RWPE1 (cell line): ENCODE data around the gene GHITM.
A peak's percentile ranks its signal among the peaks of the same experiment; 100 is the strongest.
"Not testable (repeated sequence)": the region's sequence is repeated elsewhere in the genome, so short reads cannot be mapped to it uniquely, and the experiment has no call there.

Experiments used
- CTCF ChIA-PET: fragments of 350-600 bp; sonication (Branson Sonifier 250); formaldehyde crosslinking; extraction: SDS; loops from one replicate; lab custom pipeline; 2021; lab: Yijun Ruan, JAX
- POLR2A ChIA-PET: fragments of 400-600 bp; formaldehyde crosslinking; extraction: SDS; loops from one replicate; lab custom pipeline; 2020; ENCODE audit warnings: antibody characterized with exemption; ENCODE audit not compliant: low non-redundant PET; lab: Yijun Ruan, JAX
- DNase-seq: peaks from one replicate; pipeline ENCODE4 v3.0.0; 2012; ENCODE audit warnings: low spot score
- H3K27ac ChIP-seq: fragments of 450-650 bp; 2 replicates; pipeline ENCODE4 v1.5.1; 2017
- TF ChIP-seq, protein P1 (sequence below): fragments of 450-650 bp; conservative IDR thresholded peaks from 2 replicates; pipeline ENCODE4 v1.5.1; 2017; ENCODE audit warnings: low read depth, mild to moderate bottlenecking

The GHITM gene

DNA sequence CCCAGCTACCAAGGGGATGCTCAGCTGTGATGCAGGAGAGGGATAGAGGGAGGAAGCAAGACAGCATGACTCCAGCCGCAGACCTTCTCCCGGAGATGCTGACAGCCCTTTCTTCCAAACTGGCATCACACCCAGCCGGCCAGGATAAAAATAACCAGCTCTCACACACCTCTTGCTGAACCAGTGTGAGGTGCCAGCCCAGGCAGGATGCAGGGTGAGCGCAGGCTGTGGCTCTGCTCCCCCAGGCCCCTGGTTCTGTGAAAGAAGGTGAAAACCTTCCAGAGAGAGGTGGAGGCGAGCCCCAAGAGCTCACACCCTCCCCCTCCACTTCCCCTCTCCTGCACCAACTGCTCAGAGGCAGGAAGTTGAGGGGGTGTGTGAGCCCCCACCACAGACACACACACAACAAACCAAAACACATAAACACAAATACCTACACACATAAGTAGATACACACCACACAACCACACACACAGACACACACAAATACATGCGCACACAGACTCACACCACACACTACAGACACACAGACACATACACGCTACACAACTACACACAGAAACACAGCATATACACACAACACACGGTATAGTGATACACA, 38.3 kb downstream of the GHITM start:
- CTCF ChIA-PET, result interaction anchor here (1.0 kb wide), 1 partner anchor 30 kb away, joined by 4 read pairs; no protein-coding TSS in a partner anchor
- POLR2A ChIA-PET, result no interaction called here
- no peak for DNase-seq
- TF ChIP-seq, protein P1, sequence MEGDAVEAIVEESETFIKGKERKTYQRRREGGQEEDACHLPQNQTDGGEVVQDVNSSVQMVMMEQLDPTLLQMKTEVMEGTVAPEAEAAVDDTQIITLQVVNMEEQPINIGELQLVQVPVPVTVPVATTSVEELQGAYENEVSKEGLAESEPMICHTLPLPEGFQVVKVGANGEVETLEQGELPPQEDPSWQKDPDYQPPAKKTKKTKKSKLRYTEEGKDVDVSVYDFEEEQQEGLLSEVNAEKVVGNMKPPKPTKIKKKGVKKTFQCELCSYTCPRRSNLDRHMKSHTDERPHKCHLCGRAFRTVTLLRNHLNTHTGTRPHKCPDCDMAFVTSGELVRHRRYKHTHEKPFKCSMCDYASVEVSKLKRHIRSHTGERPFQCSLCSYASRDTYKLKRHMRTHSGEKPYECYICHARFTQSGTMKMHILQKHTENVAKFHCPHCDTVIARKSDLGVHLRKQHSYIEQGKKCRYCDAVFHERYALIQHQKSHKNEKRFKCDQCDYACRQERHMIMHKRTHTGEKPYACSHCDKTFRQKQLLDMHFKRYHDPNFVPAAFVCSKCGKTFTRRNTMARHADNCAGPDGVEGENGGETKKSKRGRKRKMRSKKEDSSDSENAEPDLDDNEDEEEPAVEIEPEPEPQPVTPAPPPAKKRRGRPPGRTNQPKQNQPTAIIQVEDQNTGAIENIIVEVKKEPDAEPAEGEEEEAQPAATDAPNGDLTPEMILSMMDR, result no peak
- peak overlapping the region; percentile 80 for H3K27ac ChIP-seq

- CTCF ChIA-PET, result interaction anchor here (1.0 kb wide), 1 partner anchor 30 kb away, joined by 4 read pairs; no protein-coding TSS in a partner anchor
- H3K27ac ChIP-seq, result peak overlapping the region; percentile 80; the same call in 1 of the 2 replicates
- DNase-seq, result no peak
- POLR2A ChIA-PET, result no interaction called here
- TF ChIP-seq, protein P1, result no peak
Observed at GRCh38 chr10:84178160-84178609, 38.9 kb downstream of the GHITM start.

- TF ChIP-seq, protein P1, result no peak
- DNase-seq, result peak; percentile 98
- peak overlapping the region; percentile 95 for H3K27ac ChIP-seq
- CTCF ChIA-PET, result no interaction called here
- POLR2A ChIA-PET, result no interaction called here
Observed at GRCh38 chr10:84179059-84179710, 39.9 kb downstream of the GHITM start.

DNA sequence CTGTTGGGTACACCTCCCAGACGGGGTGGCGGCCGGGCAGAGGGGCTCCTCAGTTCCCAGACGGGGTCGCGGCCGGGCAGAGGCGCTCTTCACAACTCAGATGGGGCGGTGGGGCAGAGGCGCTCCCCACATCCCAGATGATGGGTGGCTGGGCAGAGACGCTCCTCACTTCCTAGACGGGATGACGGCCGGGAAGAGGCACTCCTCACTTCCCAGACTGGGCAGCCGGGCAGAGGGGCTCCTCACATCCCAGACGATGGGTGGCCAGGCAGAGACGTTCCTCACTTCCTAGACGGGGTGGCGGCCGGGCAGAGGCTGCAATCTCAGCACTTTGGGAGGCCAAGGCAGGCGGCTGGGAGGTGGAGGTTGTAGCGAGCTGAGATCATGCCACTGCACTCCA, 41.1 kb downstream of the GHITM start:
- CTCF ChIA-PET, POLR2A ChIA-PET: not testable (repeated sequence)

DNA sequence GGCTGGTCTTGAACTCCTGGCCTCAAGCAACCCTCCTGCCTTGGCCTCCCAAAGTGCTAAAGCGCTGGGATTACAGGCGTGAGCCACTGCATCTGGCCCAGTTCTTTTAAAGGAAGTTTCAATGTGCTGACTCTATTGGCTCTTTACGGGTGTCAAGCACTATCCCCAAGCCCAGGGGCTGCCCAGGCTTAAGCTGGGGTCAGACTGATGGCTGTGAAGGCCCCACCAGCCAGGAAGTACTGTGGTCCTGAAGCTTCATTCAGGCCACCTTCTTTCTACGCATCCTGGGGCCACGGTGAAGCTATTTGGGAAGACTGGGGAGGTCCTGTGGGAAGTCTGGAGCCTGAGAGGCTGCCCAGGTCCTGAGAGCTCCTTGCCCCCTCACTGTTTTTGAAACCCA, 42.3 kb downstream of the GHITM start:
- CTCF ChIA-PET, result interaction anchor here (0.6 kb wide), 1 partner anchor 9 kb away, joined by 3 read pairs; no protein-coding TSS in a partner anchor
- DNase-seq, result no peak
- TF ChIP-seq, protein P1, result no peak
- H3K27ac ChIP-seq, result peak overlapping the region; percentile 95
- POLR2A ChIA-PET, result no interaction called here

More for the DNA sequence above, 41.1 kb downstream of the GHITM start:
- H3K27ac ChIP-seq, result peak overlapping the region; percentile 95
- not testable (repeated sequence) for DNase-seq

DNA sequence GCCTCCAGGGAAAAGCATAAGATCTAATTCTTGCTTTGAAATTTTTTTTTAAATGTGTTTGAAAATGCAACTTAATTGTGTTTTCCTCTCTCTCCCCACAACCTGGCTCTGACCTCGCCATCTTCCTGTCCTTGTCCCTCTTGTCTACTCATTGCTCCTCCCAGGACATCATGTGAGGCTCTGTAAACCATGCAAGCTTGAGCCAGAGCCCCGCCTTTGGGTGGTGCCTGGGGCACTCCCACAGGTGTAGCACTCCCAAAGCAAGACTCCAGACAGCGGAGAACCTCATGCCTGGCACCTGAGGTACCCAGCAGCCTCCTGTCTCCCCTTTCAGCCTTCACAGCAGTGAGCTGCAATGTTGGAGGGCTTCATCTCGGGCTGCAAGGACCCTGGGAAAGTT, 45.2 kb downstream of the GHITM start:
- H3K27ac ChIP-seq, result no peak overlapping the region
- ChIA-PET CTCF (no interaction called here), POLR2A (no interaction called here)
- TF ChIP-seq, protein P1, result no peak
- DNase-seq, result no peak
